ENCODE measurements around the gene CCR3. TPM values are rescaled to one million over a fixed set of nuclear protein-coding genes. Genes with fewer than 3 reads are reported as not detected.

Gene CCR3
- total and polyA plus RNA-seq, 9 of the 15 experiments (the other 6 are each of a cell fraction or from before 2014, with no cell fraction given), result not detected

DNA sequence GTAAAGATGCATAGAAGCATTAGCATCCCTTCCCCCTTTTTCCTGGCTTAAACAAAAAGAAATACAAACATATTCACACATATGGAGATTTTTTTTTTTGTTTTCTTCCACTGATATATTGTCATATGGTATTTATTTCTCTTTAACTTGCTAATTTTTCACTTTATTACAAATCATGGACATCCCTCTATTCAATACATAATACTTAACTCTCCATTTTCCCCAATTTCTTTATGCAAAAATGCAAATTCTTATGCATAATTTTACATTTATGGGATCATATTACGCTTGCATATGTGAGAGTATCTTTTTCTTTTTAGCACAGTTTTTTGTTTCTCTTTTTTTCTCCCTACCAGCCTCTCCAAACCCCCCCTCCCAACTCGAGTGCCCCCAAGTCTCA lies 48.8 kb downstream of the CCR3 start:
- no peaks in the 10 kb centered on the region for H3K79me2 ChIP-seq (ENCODE audit: control insufficient read depth, insufficient read depth, low read length)
- no peak overlapping the region for H2AFZ ChIP-seq (ENCODE audit: low read depth, low read length)
- ATAC-seq, result no peak
- no peak overlapping the region for H3K4me2 ChIP-seq (ENCODE audit: insufficient read depth, low read length)
- no peak for FAIRE-seq
- ChIA-PET CTCF (ENCODE audit: low intra/inter-chr PET ratio) (no interaction called here), POLR2A (interaction anchor here (0.9 kb wide), 1 partner anchor 11 kb away, joined by 3 read pairs; no protein-coding TSS in a partner anchor)
- no peak for DNase-seq (ENCODE audit: extremely low read depth in 1 of 4, low spot score in 3 of 4)
- no peaks in the 10 kb centered on the region for H4K20me1 ChIP-seq (replicated peaks; ENCODE audit: control insufficient read depth, insufficient read depth, low read length)
- no peak overlapping the region for H3K4me3 ChIP-seq
- peaks cover 4% of the 10 kb centered on the region in 2 experiments; a peak in 2 of 5 replicates for H3K27me3 ChIP-seq (ENCODE audit: control insufficient read depth in 2 of 2, insufficient read depth in 2 of 2, low read length in 2 of 2)
- no peak overlapping the region for H3K9ac ChIP-seq (ENCODE audit: insufficient read depth in 1 of 2, low read depth in 2 of 2, low read length in 2 of 2)
- no peaks in the 10 kb centered on the region for H3K9me1 ChIP-seq (ENCODE audit: control insufficient read depth, insufficient read depth, low read length)
- H3K4me1 ChIP-seq (replicated peaks in 1 of 2; ENCODE audit: control insufficient read depth in 2 of 2, insufficient read depth in 2 of 2, low read length in 2 of 2), result no peaks in the 10 kb centered on the region
- in situ Hi-C loops (cut with MboI), result no loop called here
- WGBS (ENCODE audit: insufficient coverage, low coverage, missing lambda C conversion rate), result 0% methylated on average over 2 of the region's 2 CpGs
- no peaks in the 10 kb centered on the region for H3K9me3 ChIP-seq (replicated peaks; ENCODE audit: control insufficient read depth, insufficient read depth, low read depth, low read length)
- no peaks in the 10 kb centered on the region for H3K36me3 ChIP-seq (ENCODE audit: control insufficient read depth, insufficient read depth, low read length)
- intact Hi-C loops (cut with micrococcal nuclease), result loop anchor here (5.0 kb wide), 2 partner anchors 81 to 136 kb away; partner anchors contain the start of gene CCR5
- H3K27ac ChIP-seq (ENCODE audit: extremely low read depth, low read depth, low read length), result no peak overlapping the region
- BruUV-seq (replicated peaks), result no TSS peak
- TF ChIP-seq, protein P1, sequence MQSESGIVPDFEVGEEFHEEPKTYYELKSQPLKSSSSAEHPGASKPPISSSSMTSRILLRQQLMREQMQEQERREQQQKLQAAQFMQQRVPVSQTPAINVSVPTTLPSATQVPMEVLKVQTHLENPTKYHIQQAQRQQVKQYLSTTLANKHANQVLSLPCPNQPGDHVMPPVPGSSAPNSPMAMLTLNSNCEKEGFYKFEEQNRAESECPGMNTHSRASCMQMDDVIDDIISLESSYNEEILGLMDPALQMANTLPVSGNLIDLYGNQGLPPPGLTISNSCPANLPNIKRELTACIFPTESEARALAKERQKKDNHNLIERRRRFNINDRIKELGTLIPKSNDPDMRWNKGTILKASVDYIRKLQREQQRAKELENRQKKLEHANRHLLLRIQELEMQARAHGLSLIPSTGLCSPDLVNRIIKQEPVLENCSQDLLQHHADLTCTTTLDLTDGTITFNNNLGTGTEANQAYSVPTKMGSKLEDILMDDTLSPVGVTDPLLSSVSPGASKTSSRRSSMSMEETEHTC (IDR thresholded peaks at IDR 0.05), result no peak
- TF ChIP-seq BRD4 (IDR thresholded peaks at IDR 0.05) (no peak), TBP (optimal IDR thresholded peaks at IDR 0.05; ENCODE audit: low read depth, low read length) (peak; percentile 42), MCM3 (IDR thresholded peaks at IDR 0.05) (no peak), GATAD2A (IDR thresholded peaks at IDR 0.05) (no peak), NCOA6 (IDR thresholded peaks at IDR 0.05) (no peak)
- TF ChIP-seq, protein P2, sequence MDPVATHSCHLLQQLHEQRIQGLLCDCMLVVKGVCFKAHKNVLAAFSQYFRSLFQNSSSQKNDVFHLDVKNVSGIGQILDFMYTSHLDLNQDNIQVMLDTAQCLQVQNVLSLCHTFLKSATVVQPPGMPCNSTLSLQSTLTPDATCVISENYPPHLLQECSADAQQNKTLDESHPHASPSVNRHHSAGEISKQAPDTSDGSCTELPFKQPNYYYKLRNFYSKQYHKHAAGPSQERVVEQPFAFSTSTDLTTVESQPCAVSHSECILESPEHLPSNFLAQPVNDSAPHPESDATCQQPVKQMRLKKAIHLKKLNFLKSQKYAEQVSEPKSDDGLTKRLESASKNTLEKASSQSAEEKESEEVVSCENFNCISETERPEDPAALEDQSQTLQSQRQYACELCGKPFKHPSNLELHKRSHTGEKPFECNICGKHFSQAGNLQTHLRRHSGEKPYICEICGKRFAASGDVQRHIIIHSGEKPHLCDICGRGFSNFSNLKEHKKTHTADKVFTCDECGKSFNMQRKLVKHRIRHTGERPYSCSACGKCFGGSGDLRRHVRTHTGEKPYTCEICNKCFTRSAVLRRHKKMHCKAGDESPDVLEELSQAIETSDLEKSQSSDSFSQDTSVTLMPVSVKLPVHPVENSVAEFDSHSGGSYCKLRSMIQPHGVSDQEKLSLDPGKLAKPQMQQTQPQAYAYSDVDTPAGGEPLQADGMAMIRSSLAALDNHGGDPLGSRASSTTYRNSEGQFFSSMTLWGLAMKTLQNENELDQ (CRISPR knock-in tag; IDR thresholded peaks at IDR 0.05; ENCODE audit: borderline replicate concordance), result no peak

Data from K562 (cell line).